ENCODE measurements around the gene CHML.
"Not testable (repeated sequence)": the region's sequence is repeated elsewhere in the genome, so short reads cannot be mapped to it uniquely, and the experiment has no call there.

Gene CHML

GRCh38 chr1:241640149-241640866 is at the start of gene CHML, which contains the start of gene OPN3:
Gene CHML (minus strand): TSS chr1:241640369. CDS start chr1:241635766, 4,603 bp downstream.
Gene OPN3 (minus strand): TSS chr1:241640369. CDS start chr1:241640254, 115 bp downstream.
- DNase-seq = peak; percentile 67

GRCh38 chr1:241688940-241689368 is 48.8 kb upstream of the CHML start:
- no peak for DNase-seq

- DNase-seq = no peak
These were observed 43.9 kb upstream of the CHML start for GRCh38 chr1:241684108-241684507.

- no peak for DNase-seq
These were observed 42.8 kb upstream of the CHML start for GRCh38 chr1:241682921-241683320.

GRCh38 chr1:241681861-241682448 is 41.8 kb upstream of the CHML start:
- DNase-seq = not testable (repeated sequence)

- no peak for DNase-seq
These were observed 39.8 kb upstream of the CHML start for GRCh38 chr1:241679961-241680360.

GRCh38 chr1:241679404-241679803 is 39.2 kb upstream of the CHML start:
- no peak for DNase-seq

GRCh38 chr1:241678536-241678935 is 38.4 kb upstream of the CHML start:
- DNase-seq = no peak

- no peak for DNase-seq
These were observed 37.0 kb upstream of the CHML start for GRCh38 chr1:241677201-241677600.

GRCh38 chr1:241675983-241676382 is 35.8 kb upstream of the CHML start:
- no peak for DNase-seq

- no peak for DNase-seq
These were observed 34.7 kb upstream of the CHML start for GRCh38 chr1:241674805-241675384.

- no peak for DNase-seq
These were observed 32.1 kb upstream of the CHML start for GRCh38 chr1:241672301-241672700.

- no peak for DNase-seq
These were observed 26.2 kb upstream of the CHML start for GRCh38 chr1:241666419-241666818.

GRCh38 chr1:241660424-241660972 is 20.3 kb upstream of the CHML start:
- DNase-seq = no peak

GRCh38 chr1:241659016-241659415 is 18.8 kb upstream of the CHML start:
- DNase-seq = not testable (repeated sequence)

- no peak for DNase-seq
These were observed 18.1 kb upstream of the CHML start for GRCh38 chr1:241658081-241658793.

GRCh38 chr1:241654641-241655040 is 14.5 kb upstream of the CHML start:
- DNase-seq = no peak

- DNase-seq = no peak
These were observed 13.8 kb upstream of the CHML start for GRCh38 chr1:241654019-241654418.

- DNase-seq = no peak
These were observed 11.8 kb upstream of the CHML start, which contains the start of gene WDR64 for GRCh38 chr1:241652012-241652411. Gene WDR64 (plus strand): TSS chr1:241652281. CDS start chr1:241652485, 204 bp downstream.

GRCh38 chr1:241648159-241648558 is 8.0 kb upstream of the CHML start:
- DNase-seq = no peak

GRCh38 chr1:241647658-241648057 is 7.5 kb upstream of the CHML start:
- DNase-seq = no peak

GRCh38 chr1:241646201-241646600 is 6.0 kb upstream of the CHML start:
- no peak for DNase-seq

GRCh38 chr1:241645199-241645598 is 5.0 kb upstream of the CHML start:
- no peak for DNase-seq

Measured in NCI-H1694 (cell line).